HepG2 (cell line): ENCODE results near the gene BCL2. TPM values are rescaled to one million over a fixed set of nuclear protein-coding genes. Genes with fewer than 3 reads are reported as not detected.
A peak's percentile ranks its signal among the peaks of the same experiment; 100 is the strongest.

Experiments
- ATAC-seq: fragments of 200-7000 bp; cut with Tn5 transposase; 3 replicates; pipeline ENCODE4 v1.9.1; 2020; ENCODE audit warnings: mild to moderate bottlenecking, moderate library complexity
- BruUV-seq: library from RNA; stranded (reverse); fragments of 400-500 nt; replicated peaks from 2 replicates; lab custom pipeline; 2021; lab: Mats Ljungman, UMichigan
- CTCF ChIA-PET: fragments of 300-600 bp; formaldehyde crosslinking; extraction: SDS; loops from one replicate; lab custom pipeline; 2021; ENCODE audit warnings: low total read pairs, inconsistent platforms, low intra/inter-chr PET ratio; lab: Yijun Ruan, JAX
- POLR2A ChIA-PET: fragments of 350-600 bp; sonication (Branson Sonifier 250); formaldehyde crosslinking; loops from one replicate; lab custom pipeline; 2020; ENCODE audit warnings: antibody characterized with exemption, inconsistent platforms; lab: Yijun Ruan, JAX
- DNase-seq: peaks from one replicate; pipeline ENCODE4 v3.0.0-alpha.2; 2015; ENCODE audit warnings: low spot score
- FAIRE-seq: peaks from 3 replicates; lab custom pipeline; 2011; peaks lifted over from hg19 to GRCh38; lab: Jason Lieb, UNC
- H2AFZ ChIP-seq: one replicate; pipeline ENCODE4 v1.6.1; 2011; ENCODE audit warnings: low read length, inconsistent platforms
- H3K27ac ChIP-seq: fragments of 300-600 bp; 3 replicates; pipeline ENCODE4 v1.8.0; 2011; ENCODE audit warnings: mixed run types, mild to moderate bottlenecking, mixed read lengths, low read length, inconsistent platforms; ENCODE audit not compliant: insufficient read depth; ENCODE audit errors: extremely low read length
- H3K27me3 ChIP-seq, 2 experiments: fragments of 200-600 bp in 1 of 2; 2 replicates in 1 of 2; 3 replicates in 1 of 2; pipeline versions ENCODE4 v1.6.0 to v1.8.0; 2011; ENCODE audit warnings: low read length in 2 of 2, mild to moderate bottlenecking in 2 of 2, moderate library complexity in 2 of 2, inconsistent platforms in 1 of 2; ENCODE audit not compliant: insufficient read depth in 2 of 2, control insufficient read depth in 1 of 2
- H3K36me3 ChIP-seq, 2 experiments: fragments of 200-600 bp in 1 of 2; replicated peaks in 1 of 2; 2 replicates in 1 of 2; 3 replicates in 1 of 2; pipeline versions ENCODE4 v1.5.1 to v1.8.0; 2011; ENCODE audit warnings: low read length in 2 of 2, inconsistent platforms in 1 of 2; ENCODE audit not compliant: insufficient read depth in 2 of 2, control insufficient read depth in 1 of 2
- H3K4me1 ChIP-seq: 2 replicates; pipeline ENCODE4 v1.5.1; 2012; ENCODE audit warnings: low read length, inconsistent platforms; ENCODE audit not compliant: insufficient read depth
- H3K4me2 ChIP-seq: 2 replicates; pipeline ENCODE4 v1.6.0; 2011; ENCODE audit warnings: low read depth, low read length, inconsistent platforms
- H3K4me3 ChIP-seq, 3 experiments: fragments of 200-600 bp in 1 of 3; sonication (generic), shearing (Covaris generic) in 1 of 3; replicated peaks in 1 of 3; 2 replicates each; pipeline ENCODE4 v1.5.1; 2011 to 2016; ENCODE audit warnings: low read length in 3 of 3, inconsistent platforms in 2 of 3, low read depth in 2 of 3, mild to moderate bottlenecking in 2 of 3, control low read depth in 1 of 3, mixed read lengths in 1 of 3; ENCODE audit not compliant: insufficient read depth in 1 of 3
- H3K79me2 ChIP-seq: one replicate; pipeline ENCODE4 v1.6.1; 2011; ENCODE audit warnings: low read length, inconsistent platforms; ENCODE audit not compliant: insufficient read depth
- H3K9ac ChIP-seq: 2 replicates; pipeline ENCODE4 v1.6.0; 2011; ENCODE audit warnings: mild to moderate bottlenecking, low read depth, low read length, inconsistent platforms; ENCODE audit not compliant: insufficient read depth
- H3K9me3 ChIP-seq: 2 replicates; pipeline ENCODE4 v1.5.1; 2012; ENCODE audit warnings: mild to moderate bottlenecking, low read length
- H4K20me1 ChIP-seq: 2 replicates; pipeline ENCODE4 v1.6.0; 2011; ENCODE audit warnings: inconsistent platforms, mild to moderate bottlenecking, low read length, moderate library complexity; ENCODE audit not compliant: insufficient read depth
- KDM2A ChIP-seq: sonication (generic); formaldehyde crosslinking; IDR thresholded peaks from 2 replicates; pipeline ENCODE4 v1.4.0; 2020; ENCODE audit warnings: low read depth, missing genetic modification reagents, borderline replicate concordance
- MAFF ChIP-seq: IDR thresholded peaks from 2 replicates; pipeline ENCODE4 v1.6.1; 2011; ENCODE audit warnings: low read depth, low read length, improper control_type of control experiment
- MAFK ChIP-seq, 2 experiments: IDR thresholded peaks in 1 of 2; conservative IDR thresholded peaks in 1 of 2; 2 replicates each; pipeline ENCODE4 v1.6.1; 2011; ENCODE audit warnings: improper control_type of control experiment in 2 of 2, low read length in 2 of 2
- PITX1 ChIP-seq: sonication (generic); formaldehyde crosslinking; IDR thresholded peaks from 2 replicates; pipeline ENCODE4 v1.5.1; 2020; ENCODE audit warnings: mild to moderate bottlenecking, missing genetic modification reagents
- ZNF101 ChIP-seq: sonication (generic); formaldehyde crosslinking; IDR thresholded peaks from 2 replicates; pipeline ENCODE4 v1.4.0; 2020; ENCODE audit warnings: mild to moderate bottlenecking, low read depth, missing genetic modification reagents, borderline replicate concordance
- WGBS: methylation state at CpG from one replicate; pipeline ENCODE4 v1.1.6; 2017; ENCODE audit warnings: low lambda C conversion rate; 5-methylcytosine and 5-hydroxymethylcytosine counted together
- in situ Hi-C: cut with HindIII; loops from 2 replicates; pipeline ENCODE4 v1.10.0; 2017; ENCODE audit warnings: low pct_unique_long_range_greater_than_20kb; ENCODE audit not compliant: extremely low pct_ligation_motif_present
- intact Hi-C: fragments of 100-400 bp; cut with micrococcal nuclease; formaldehyde crosslinking; loops from one replicate; pipeline ENCODE4 v1.10.0; 2022; ENCODE audit not compliant: unreplicated experiment
- polyA plus RNA-seq, 8 experiments: library from polyadenylated mRNA; depleted of rRNA in 3 of 8; stranded (reverse) in 7 of 8; unstranded in 1 of 8; fragments of >200 nt; fragmentation: Illumina TruSeq in 4 of 8; extraction: Trizol in 4 of 8; gene quantifications; 2 replicates each; pipeline versions ENCODE4 v1.2.1 to v1.2.3, GENCODE V29; 2011 to 2016; ENCODE audit warnings: low read depth in 4 of 8, missing spikeins in 1 of 8, mixed read lengths in 1 of 8; ENCODE audit not compliant: insufficient read depth in 1 of 8
- total RNA-seq, 5 experiments: library from RNA; depleted of rRNA; stranded (reverse); fragments of >200 nt; fragmentation: Illumina TruSeq; extraction: Trizol; gene quantifications; 2 replicates each; pipeline ENCODE4 v1.2.3, GENCODE V29; 2016; ENCODE audit warnings: low read depth in 1 of 5

The BCL2 gene
- total and polyA plus RNA-seq, 2 of the 13 experiments (the other 11 are each of a cell fraction or from before 2014, with no cell fraction given): 0.07 to 0.53 TPM

DNA sequence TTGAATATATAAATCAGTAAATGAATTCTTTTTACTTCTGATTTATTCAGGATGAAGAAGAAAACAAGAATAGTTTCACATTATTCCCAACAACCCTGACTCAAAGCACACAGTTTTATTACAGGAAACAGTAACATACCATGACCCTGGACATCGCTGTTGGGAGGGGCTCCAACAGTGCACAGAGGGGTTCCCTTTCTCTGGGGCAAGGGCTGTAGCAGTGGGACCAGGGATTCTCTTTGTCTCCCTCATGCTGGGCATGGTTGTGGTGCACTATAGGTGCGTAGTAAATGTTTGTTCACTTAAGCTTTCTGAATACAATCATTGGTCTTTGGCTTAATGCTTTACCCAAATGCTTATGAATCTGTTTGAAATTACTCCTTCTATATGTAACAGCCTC, 189.4 kb downstream of the BCL2 start:
- H3K4me2 ChIP-seq: no peak overlapping the region
- no peaks in the 10 kb centered on the region for H3K36me3 ChIP-seq
- no peak overlapping the region for H3K27ac ChIP-seq
- POLR2A ChIA-PET: no interaction called here
- no peak overlapping the region for H3K9ac ChIP-seq
- H3K27me3 ChIP-seq: peaks cover 1 to 7% of the 10 kb centered on the region in 2 experiments; a peak in 2 of 5 replicates
- FAIRE-seq: no peak
- ATAC-seq: no peak
- no peaks in the 10 kb centered on the region for H3K79me2 ChIP-seq
- 17% methylated on average over 2 of the region's 2 CpGs for WGBS
- TF ChIP-seq KDM2A (CRISPR knock-in tag) (no peak), ZNF101 (CRISPR knock-in tag) (no peak)
- H4K20me1 ChIP-seq: no peaks in the 10 kb centered on the region
- no TSS peak for BruUV-seq
- H3K4me1 ChIP-seq: peaks cover 10% of the 10 kb centered on the region
- intact Hi-C loops (no loop called here), in situ Hi-C loops (loop anchor here (10.0 kb wide), 2 partner anchors 185 to 315 kb away; partner anchors contain the start of gene BCL2)
- no peak for DNase-seq
- no peak overlapping the region for H2AFZ ChIP-seq
- no peaks in the 10 kb centered on the region for H3K9me3 ChIP-seq
- no peak overlapping the region for H3K4me3 ChIP-seq
- CTCF ChIA-PET: interaction anchor here (0.7 to 2.0 kb wide), 2 partner anchors 193 to 309 kb away, joined by 3 to 13 read pairs; no protein-coding TSS in a partner anchor

DNA sequence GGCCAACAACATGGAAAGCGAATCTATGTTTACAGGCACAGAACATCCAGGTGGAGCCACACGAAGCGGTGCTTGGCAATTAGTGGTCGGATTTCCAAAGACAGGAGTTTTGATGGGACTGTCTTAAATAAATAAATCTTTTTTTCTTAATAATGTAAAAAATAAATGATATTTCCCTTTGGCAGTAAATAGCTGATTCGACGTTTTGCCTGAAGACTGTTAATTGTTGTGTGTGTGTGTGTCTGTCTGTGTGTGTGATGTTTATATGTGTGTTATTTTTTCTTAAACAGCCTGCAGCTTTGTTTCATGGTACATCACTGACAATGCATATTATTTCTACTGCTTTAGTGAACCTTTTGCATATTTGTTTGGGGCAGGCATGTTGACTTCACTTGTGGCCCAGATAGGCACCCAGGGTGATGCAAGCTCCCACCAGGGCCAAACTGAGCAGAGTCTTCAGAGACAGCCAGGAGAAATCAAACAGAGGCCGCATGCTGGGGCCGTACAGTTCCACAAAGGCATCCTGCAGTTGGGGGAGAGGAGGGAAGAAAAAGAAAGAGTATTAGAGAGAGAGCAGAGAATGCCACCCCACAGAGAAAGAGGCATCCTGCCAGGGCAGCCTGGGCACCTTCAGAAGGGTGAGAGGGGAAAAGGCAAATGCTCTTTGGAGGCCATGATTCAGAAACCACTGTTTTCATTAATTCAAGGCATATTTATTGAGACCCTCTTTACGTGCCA, 191.2 kb downstream of the BCL2 start:
- WGBS: 22% methylated on average over 9 of the region's 9 CpGs
- H3K4me2 ChIP-seq: no peak overlapping the region
- peaks cover 1 to 7% of the 10 kb centered on the region in 2 experiments; a peak in 2 of 5 replicates for H3K27me3 ChIP-seq
- no peak overlapping the region for H3K9ac ChIP-seq
- FAIRE-seq (no peak), ATAC-seq (no peak)
- peaks cover 10% of the 10 kb centered on the region for H3K4me1 ChIP-seq
- ChIA-PET POLR2A (no interaction called here), CTCF (no interaction called here)
- H3K9me3 ChIP-seq: no peaks in the 10 kb centered on the region
- intact Hi-C loops (no loop called here), in situ Hi-C loops (no loop called here)
- no TSS peak for BruUV-seq
- no peaks in the 10 kb centered on the region for H3K36me3 ChIP-seq
- H3K27ac ChIP-seq: no peak overlapping the region
- no peak overlapping the region for H2AFZ ChIP-seq
- H3K79me2 ChIP-seq: no peaks in the 10 kb centered on the region
- no peak overlapping the region for H3K4me3 ChIP-seq
- no peaks in the 10 kb centered on the region for H4K20me1 ChIP-seq
- peak; percentile 56 for TF ChIP-seq MAFF
- TF ChIP-seq MAFK (conservative IDR thresholded peaks at IDR 0.05 in 1 of 2, IDR thresholded peaks at IDR 0.05 in 1 of 2; ENCODE audit: low read length in 2 of 2): peak; percentile 66 to 78; a peak in 3 of 4 replicates
- TF ChIP-seq PITX1 (CRISPR knock-in tag): no peak
- TF ChIP-seq, all 625 proteins: peak for 2
- DNase-seq: no peak
